Measurements from ENCODE around the gene PIK3CA.
"Not testable (repeated sequence)": the region's sequence is repeated elsewhere in the genome, so short reads cannot be mapped to it uniquely, and the experiment has no call there.

The PIK3CA gene

DNA sequence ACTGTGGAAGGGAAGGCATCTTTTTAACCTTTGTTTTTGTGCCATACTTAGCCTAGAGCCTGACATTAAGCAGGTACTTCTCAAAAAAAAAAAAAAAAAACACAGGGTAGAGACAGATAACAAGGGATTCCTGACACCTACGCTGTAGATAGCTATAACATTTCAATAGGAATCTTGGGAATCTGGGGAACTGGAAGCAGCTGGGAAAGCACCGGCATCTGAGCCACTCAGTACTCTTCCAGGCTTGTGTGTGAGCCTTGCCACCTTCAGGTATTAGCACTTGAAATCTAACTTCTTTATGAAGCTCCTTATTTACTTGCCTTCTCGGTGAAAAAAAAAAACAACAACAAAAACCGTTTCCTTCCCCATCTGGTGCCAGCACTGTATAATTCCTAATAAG, 46.8 kb downstream of the PIK3CA start:
- no peak for DNase-seq (ENCODE audit: low read depth, low spot score)
- TF ChIP-seq CTCF (IDR thresholded peaks at IDR 0.05; ENCODE audit: insufficient read depth, low read length, missing control alignments) = no peak
- CTCF ChIA-PET = interaction anchor here (1.1 to 1.7 kb wide), 2 partner anchors 13 to 90 kb away, joined by 3 to 6 read pairs; no protein-coding TSS in a partner anchor
- POLR2A ChIA-PET = no interaction called here
- no peak overlapping the region for H3K4me3 ChIP-seq (ENCODE audit: low read depth, low read length)

GRCh38 chr3:179196098-179196497, 47.9 kb downstream of the PIK3CA start:
- no peak overlapping the region for H3K4me3 ChIP-seq (ENCODE audit: low read depth, low read length)
- POLR2A ChIA-PET = interaction anchor here (0.5 kb wide), 1 partner anchor 48 kb away, joined by 3 read pairs; no protein-coding TSS in a partner anchor
- CTCF ChIA-PET = no interaction called here
- DNase-seq (ENCODE audit: low read depth, low spot score) = peak; percentile 62
- no peak for TF ChIP-seq CTCF (IDR thresholded peaks at IDR 0.05; ENCODE audit: insufficient read depth, low read length, missing control alignments)

DNA sequence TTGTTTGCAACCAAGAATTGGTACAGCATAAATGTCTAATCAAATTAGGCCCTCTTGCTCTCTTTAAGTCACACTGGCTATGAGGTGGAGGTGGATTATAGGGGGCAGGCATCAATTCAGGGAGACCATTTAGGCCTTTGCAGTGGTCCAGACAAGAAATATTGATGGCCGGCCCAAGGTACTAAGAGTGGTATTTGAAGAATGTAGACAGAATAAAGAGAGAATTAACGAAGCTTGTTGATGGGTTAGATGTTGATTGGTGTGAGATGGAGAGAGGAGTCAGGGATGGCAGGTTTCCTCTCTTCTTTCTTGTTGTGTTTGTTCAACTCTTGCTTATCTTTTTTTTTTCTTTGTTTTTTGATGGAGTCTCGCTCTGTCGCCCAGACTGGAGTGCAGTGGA, 48.5 kb downstream of the PIK3CA start:
- ChIA-PET POLR2A (no interaction called here), CTCF (no interaction called here)
- TF ChIP-seq CTCF (IDR thresholded peaks at IDR 0.05; ENCODE audit: insufficient read depth, low read length, missing control alignments) = no peak

DNA sequence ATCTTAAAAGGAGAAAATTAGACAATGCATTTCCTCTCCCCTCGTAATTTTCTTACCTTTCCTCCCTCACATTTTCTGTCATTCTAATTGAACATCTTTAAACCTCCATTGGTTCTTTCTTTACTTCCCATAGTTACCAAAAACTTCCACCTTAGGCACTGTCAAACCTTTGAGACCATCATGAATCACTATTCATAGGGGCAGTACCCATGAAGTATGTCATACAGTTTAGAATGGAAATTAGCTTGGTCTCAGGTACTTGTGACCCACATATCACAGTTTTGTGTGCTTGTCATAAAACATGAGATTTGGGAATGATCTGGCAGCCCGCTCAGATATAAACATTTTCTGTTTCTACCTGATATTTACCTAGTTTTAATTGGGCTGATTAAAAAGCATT, 52.6 kb downstream of the PIK3CA start:
- no peak for TF ChIP-seq CTCF (IDR thresholded peaks at IDR 0.05; ENCODE audit: insufficient read depth, low read length, missing control alignments)
- DNase-seq (ENCODE audit: low read depth, low spot score) = no peak
- ChIA-PET CTCF (no interaction called here), POLR2A (no interaction called here)
- no peak overlapping the region for H3K4me3 ChIP-seq (ENCODE audit: low read depth, low read length)

More for the DNA sequence above, 48.5 kb downstream of the PIK3CA start:
- H3K4me3 ChIP-seq (ENCODE audit: low read depth, low read length) = no peak overlapping the region
- no peak for DNase-seq (ENCODE audit: low read depth, low spot score)

GRCh38 chr3:179215550-179215949, 67.4 kb downstream of the PIK3CA start:
- DNase-seq (ENCODE audit: low read depth, low spot score); H3K4me3 ChIP-seq (ENCODE audit: low read depth, low read length); POLR2A ChIA-PET; CTCF ChIA-PET: not testable (repeated sequence)

DNA sequence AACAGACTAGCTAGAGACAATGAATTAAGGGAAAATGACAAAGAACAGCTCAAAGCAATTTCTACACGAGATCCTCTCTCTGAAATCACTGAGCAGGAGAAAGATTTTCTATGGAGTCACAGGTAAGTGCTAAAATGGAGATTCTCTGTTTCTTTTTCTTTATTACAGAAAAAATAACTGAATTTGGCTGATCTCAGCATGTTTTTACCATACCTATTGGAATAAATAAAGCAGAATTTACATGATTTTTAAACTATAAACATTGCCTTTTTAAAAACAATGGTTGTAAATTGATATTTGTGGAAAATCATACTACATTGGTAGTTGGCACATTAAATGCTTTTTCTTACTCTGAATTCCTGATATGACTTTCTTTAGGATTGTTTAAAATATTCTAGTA, 70.1 kb downstream of the PIK3CA start:
- POLR2A ChIA-PET; H3K4me3 ChIP-seq (ENCODE audit: low read depth, low read length); DNase-seq (ENCODE audit: low read depth, low spot score); CTCF ChIA-PET: not testable (repeated sequence)

DNA sequence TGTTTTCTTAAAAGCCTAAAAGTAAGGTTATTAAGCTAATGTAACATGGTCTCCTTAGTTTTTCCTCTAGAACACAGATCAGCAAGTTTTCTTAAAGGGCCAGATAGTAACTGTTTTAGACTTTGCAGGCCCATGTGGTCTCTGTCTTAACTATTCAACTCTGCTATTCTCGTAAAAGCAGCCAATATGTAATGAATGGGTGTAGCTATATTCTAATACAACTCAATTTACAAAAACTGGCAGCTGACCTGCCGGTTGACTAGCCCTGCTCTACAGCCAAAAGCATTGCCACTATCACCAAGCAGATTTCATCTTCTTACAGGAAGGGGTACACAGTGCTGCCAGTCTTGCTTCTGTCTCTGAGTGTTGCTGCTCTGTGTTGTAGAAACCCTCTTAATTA, 75.4 kb downstream of the PIK3CA start:
- no peak for DNase-seq (ENCODE audit: low read depth, low spot score)
- no peak overlapping the region for H3K4me3 ChIP-seq (ENCODE audit: low read depth, low read length)
- ChIA-PET POLR2A (no interaction called here), CTCF (interaction anchor here (2.0 kb wide), 1 partner anchor 98 kb away, joined by 6 read pairs; no protein-coding TSS in a partner anchor)
- no peak for TF ChIP-seq CTCF (IDR thresholded peaks at IDR 0.05; ENCODE audit: insufficient read depth, low read length, missing control alignments)
